ENCODE data around the gene ZNF692.

DNA sequence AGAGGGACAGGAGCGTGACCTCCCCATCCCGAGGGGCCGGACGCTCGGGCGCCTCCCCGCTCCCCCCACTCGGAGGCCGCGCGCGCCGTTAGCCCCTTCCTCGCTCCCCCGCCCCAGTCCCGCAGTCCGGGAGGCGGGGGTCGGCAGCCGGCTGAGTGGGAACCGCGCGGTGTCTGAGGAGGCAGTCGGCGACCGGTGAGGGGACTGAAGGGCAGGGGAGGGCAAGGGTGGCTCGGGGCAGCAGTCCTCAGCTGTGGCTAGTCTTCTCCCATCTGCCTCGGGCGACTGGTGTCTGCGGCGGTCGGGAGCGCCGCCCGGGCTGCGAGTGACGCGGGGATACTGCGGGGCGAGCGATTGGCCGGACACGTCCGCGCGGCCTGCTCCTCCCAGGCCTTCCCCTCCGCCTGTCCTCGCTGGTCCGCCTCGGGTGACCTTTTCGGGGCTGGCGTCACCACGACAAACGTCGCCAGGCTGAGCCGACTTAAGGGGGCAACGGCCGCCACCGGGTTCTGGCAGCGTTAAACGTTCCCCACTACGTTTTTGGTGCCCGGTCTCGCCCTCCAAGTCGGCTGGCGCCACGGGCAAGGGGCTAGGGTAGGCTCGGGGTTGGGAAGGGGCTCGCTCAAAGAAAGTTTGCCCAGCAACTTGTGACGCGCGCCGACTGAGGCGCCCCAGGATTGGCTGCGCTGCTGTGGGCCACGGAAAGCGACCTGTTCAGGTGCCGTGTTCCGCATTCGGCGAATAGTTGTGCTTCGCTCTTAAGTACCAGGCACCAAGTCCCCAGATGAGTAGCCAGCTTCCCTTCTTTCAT is 20.3 kb downstream of the ZNF692 start:
- TF ChIP-seq, protein P1, sequence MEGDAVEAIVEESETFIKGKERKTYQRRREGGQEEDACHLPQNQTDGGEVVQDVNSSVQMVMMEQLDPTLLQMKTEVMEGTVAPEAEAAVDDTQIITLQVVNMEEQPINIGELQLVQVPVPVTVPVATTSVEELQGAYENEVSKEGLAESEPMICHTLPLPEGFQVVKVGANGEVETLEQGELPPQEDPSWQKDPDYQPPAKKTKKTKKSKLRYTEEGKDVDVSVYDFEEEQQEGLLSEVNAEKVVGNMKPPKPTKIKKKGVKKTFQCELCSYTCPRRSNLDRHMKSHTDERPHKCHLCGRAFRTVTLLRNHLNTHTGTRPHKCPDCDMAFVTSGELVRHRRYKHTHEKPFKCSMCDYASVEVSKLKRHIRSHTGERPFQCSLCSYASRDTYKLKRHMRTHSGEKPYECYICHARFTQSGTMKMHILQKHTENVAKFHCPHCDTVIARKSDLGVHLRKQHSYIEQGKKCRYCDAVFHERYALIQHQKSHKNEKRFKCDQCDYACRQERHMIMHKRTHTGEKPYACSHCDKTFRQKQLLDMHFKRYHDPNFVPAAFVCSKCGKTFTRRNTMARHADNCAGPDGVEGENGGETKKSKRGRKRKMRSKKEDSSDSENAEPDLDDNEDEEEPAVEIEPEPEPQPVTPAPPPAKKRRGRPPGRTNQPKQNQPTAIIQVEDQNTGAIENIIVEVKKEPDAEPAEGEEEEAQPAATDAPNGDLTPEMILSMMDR (IDR thresholded peaks at IDR 0.05; ENCODE audit: low read depth, low read length, poor library complexity, severe bottlenecking): no peak
- no peak for TF ChIP-seq EZH2phosphoT487 (IDR thresholded peaks at IDR 0.05; ENCODE audit: borderline replicate concordance, low read length)

Measured in DOHH2 (cell line).